ENCODE data around the gene ATP8B4. TPM values are rescaled to one million over a fixed set of nuclear protein-coding genes. Genes with fewer than 3 reads are reported as not detected.

Gene ATP8B4
- total and polyA plus RNA-seq, 2 of the 8 experiments (the other 6 are each of a cell fraction or from before 2014, with no cell fraction given), result 0.17 to 0.24 TPM

GRCh38 chr15:49982584-49982983, 136.4 kb downstream of the ATP8B4 start (continued):
- TF ChIP-seq USF2 (IDR thresholded peaks at IDR 0.05; ENCODE audit: low read length), result no peak
- no peak for TF ChIP-seq SP4 (IDR thresholded peaks at IDR 0.05; ENCODE audit: low read length)
- no peak for TF ChIP-seq YY1 (IDR thresholded peaks at IDR 0.05; ENCODE audit: low read depth, low read length)
- TF ChIP-seq SIRT6 (IDR thresholded peaks at IDR 0.05; ENCODE audit: low read length), result no peak
- no peak for TF ChIP-seq MAFK (IDR thresholded peaks at IDR 0.05; ENCODE audit: low read depth, low read length)
